Endothelial cell (in vitro differentiated cells): Measurements from ENCODE around the gene LAMB1. TPM values are rescaled to one million over a fixed set of nuclear protein-coding genes. Genes with fewer than 3 reads are reported as not detected.

ENCODE experiments used
- DNase-seq: peaks from one replicate; pipeline ENCODE4 v3.0.0; 2021; ENCODE audit warnings: low spot score
- H3K27ac Mint-ChIP-seq: one replicate; pipeline ENCODE4 v1.8.0; 2021; ENCODE audit warnings: mixed read lengths, inconsistent platforms; ENCODE audit not compliant: unreplicated experiment
- H3K27me3 Mint-ChIP-seq: one replicate; pipeline ENCODE4 v1.8.0; 2021; ENCODE audit warnings: mild to moderate bottlenecking, moderate library complexity, mixed read lengths, inconsistent platforms; ENCODE audit not compliant: unreplicated experiment
- H3K36me3 Mint-ChIP-seq: one replicate; pipeline ENCODE4 v1.8.0; 2021; ENCODE audit warnings: mild to moderate bottlenecking, low read depth, mixed read lengths, inconsistent platforms; ENCODE audit not compliant: unreplicated experiment
- H3K4me1 Mint-ChIP-seq: one replicate; pipeline ENCODE4 v1.8.0; 2021; ENCODE audit warnings: mild to moderate bottlenecking, mixed read lengths, inconsistent platforms; ENCODE audit not compliant: unreplicated experiment
- H3K4me3 Mint-ChIP-seq: one replicate; pipeline ENCODE4 v1.8.0; 2021; ENCODE audit warnings: mild to moderate bottlenecking, mixed read lengths, inconsistent platforms; ENCODE audit not compliant: unreplicated experiment
- H3K9me3 Mint-ChIP-seq: one replicate; pipeline ENCODE4 v1.8.0; 2021; ENCODE audit warnings: mixed read lengths, inconsistent platforms; ENCODE audit not compliant: unreplicated experiment
- total RNA-seq: library from RNA; stranded (reverse); fragmentation: NEBNext Ultra II Directional; extraction: Animal tissue kit (Norgen Biotek cat#: 25700); gene quantifications from one replicate; pipeline ENCODE4 v1.2.1, GENCODE V29; 2021; ENCODE audit not compliant: unreplicated experiment
- TF ChIP-seq, protein P1 (sequence below): fragments of 200-600 bp; sonication (generic); IDR thresholded peaks from one replicate; pipeline ENCODE4 v1.5.0; 2021; ENCODE audit warnings: antibody characterized with exemption; ENCODE audit not compliant: unreplicated experiment

LAMB1 gene
- total RNA-seq, 1 donor from 2014 or later: 453 TPM

DNA sequence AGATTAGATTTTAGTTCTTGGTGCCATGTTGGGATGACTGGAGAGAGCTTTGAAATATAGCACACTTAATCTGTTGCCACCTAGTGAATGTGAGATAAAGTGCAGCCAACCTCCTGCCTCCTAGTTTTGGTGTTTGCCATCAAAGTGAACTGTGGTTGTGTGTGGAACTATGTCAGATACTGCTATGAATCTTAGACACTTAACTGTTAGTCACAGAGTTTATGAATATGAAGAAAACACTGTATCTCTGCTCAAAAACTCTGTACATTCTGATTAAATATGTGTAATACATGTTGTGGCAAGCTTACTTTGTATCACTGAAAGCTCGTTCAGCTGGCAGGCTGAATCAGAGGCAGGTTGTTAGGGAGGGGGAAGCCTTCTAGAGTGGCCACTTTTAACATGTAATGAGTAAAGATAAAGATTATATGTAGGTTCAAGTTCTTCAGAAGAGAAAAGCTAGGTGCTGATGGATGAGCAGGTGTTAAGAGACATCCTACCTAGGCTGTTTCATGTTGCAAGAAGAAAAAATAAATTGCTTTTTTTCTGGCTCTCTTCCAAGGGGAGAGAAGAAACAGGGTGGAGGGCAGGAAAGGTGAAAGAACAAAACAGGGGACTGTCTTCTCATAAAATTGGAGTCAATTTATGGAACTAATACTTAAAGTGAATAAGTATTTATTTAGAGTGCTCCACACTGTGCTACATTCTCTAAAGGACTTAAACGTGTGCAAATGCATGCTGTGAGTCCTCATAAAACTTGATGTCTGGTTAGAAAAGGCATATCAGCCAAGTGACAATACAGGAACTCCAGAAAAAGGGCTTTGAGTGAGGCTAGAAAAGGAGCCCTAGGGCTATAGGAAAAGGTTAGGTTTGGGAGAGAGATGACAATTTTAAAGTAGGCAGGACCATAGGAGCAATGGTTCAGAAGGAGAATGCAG, 14.1 kb upstream of the LAMB1 start:
- Mint-ChIP-seq H3K27ac (peak overlapping the region; percentile 70), H3K4me3 (no peak overlapping the region), H3K36me3 (no peaks in the 10 kb centered on the region), H3K4me1 (peaks cover 20% of the 10 kb centered on the region), H3K27me3 (peaks cover 2% of the 10 kb centered on the region), H3K9me3 (no peaks in the 10 kb centered on the region)
- TF ChIP-seq, protein P1, sequence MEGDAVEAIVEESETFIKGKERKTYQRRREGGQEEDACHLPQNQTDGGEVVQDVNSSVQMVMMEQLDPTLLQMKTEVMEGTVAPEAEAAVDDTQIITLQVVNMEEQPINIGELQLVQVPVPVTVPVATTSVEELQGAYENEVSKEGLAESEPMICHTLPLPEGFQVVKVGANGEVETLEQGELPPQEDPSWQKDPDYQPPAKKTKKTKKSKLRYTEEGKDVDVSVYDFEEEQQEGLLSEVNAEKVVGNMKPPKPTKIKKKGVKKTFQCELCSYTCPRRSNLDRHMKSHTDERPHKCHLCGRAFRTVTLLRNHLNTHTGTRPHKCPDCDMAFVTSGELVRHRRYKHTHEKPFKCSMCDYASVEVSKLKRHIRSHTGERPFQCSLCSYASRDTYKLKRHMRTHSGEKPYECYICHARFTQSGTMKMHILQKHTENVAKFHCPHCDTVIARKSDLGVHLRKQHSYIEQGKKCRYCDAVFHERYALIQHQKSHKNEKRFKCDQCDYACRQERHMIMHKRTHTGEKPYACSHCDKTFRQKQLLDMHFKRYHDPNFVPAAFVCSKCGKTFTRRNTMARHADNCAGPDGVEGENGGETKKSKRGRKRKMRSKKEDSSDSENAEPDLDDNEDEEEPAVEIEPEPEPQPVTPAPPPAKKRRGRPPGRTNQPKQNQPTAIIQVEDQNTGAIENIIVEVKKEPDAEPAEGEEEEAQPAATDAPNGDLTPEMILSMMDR: no peak
- no peak for DNase-seq

DNA sequence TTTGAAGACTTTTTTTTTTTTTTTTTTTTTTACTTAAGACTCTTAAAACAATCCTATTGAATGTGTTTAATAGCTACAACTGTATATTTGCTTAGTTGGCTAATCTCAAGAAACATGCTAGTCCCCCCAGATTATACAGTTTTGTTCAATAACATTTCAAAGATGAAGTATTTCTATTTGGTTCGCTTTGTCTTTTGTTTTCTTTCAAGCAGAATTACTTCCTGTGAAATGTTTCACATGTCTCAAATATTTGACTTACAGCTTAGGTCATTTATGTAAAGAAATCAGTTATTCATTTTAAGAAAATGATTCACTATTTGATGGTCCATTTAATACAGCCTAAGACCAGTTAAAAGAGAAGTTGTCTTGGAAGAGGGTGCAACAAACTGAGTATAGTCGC, 12.8 kb upstream of the LAMB1 start:
- Mint-ChIP-seq H3K36me3 (no peaks in the 10 kb centered on the region), H3K27me3 (peaks cover 2% of the 10 kb centered on the region), H3K4me1 (peaks cover 20% of the 10 kb centered on the region), H3K4me3 (no peak overlapping the region), H3K9me3 (no peaks in the 10 kb centered on the region), H3K27ac (peak overlapping the region; percentile 90)
- DNase-seq: no peak
- TF ChIP-seq, protein P1: no peak

DNA sequence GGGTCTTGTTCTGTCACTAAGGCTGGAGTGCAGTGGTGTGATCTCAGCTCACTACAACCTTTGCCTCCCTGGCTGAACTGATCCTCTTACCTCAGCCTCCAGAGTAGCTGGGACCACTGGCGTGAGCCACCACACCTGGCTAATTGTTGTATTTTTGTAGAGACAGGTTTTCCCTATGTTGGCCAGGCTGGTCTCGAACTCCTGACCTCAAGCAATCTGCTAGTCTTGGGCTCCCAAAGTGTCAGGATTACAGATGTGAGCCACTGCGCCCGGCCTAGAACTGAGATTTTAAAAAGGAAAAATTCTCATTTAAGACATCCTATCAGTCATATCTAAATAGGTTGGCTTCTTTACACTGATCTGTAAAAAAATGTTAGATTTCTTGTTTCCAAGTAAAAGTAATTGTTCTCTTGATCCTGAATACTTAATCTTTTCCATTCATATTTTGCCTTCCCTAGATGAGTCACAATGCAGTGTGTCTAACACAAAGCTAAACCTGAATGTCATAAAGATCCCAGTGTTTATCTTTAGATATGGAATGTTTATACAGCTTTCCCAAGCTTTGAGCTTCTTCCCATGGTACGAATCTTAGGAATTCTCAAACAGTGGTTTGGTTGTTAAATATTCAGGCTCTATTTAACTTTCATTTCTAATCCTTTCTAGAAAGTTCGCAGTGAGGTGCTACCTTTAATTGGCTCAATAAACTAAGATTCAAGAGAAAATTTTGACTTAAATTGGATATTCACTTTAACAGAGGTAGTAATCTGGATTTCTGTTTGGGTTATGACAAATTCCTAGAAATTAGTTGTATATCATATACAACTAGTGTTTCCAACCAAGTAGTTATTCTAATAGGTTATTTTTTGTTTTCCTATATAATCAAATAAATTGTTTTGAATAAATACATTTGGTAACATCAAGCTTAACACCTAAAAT, 12.1 kb upstream of the LAMB1 start:
- peak overlapping the region; percentile 86 for H3K27ac Mint-ChIP-seq
- H3K4me3 Mint-ChIP-seq: no peak overlapping the region
- no peaks in the 10 kb centered on the region for H3K9me3 Mint-ChIP-seq
- TF ChIP-seq, protein P1: no peak
- no peaks in the 10 kb centered on the region for H3K36me3 Mint-ChIP-seq
- no peak for DNase-seq
- H3K4me1 Mint-ChIP-seq: peaks cover 23% of the 10 kb centered on the region
- H3K27me3 Mint-ChIP-seq: peaks cover 1% of the 10 kb centered on the region

DNA sequence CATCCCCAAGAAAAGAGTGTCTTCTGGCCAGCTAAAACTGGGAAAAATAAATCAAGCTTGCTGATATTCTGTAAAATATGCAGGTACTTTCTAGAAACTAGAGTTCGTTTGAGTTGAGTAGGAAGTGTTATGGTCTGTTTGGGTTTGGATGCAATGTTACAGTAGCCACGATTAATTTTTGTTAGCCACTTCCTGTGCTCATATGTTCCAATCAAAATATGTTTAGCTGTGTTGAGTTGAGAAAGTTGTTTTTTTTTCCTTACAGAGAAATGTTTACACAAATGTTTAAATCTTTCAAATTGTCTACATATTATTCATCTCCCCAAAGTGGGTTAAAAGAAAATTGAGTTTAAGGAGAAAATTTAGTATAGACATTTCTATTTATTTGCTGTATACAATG, 11.3 kb upstream of the LAMB1 start:
- Mint-ChIP-seq H3K4me1 (peaks cover 23% of the 10 kb centered on the region), H3K9me3 (no peaks in the 10 kb centered on the region), H3K27me3 (no peaks in the 10 kb centered on the region), H3K36me3 (no peaks in the 10 kb centered on the region), H3K4me3 (no peak overlapping the region), H3K27ac (peak overlapping the region; percentile 86)
- TF ChIP-seq, protein P1: no peak
- DNase-seq: no peak
